Mesenchymal stem cell (in vitro differentiated cells and primary cell): Measurements from ENCODE around the gene MASP2.
"Not testable (repeated sequence)": the region's sequence is repeated elsewhere in the genome, so short reads cannot be mapped to it uniquely, and the experiment has no call there.

Source experiments
- DNase-seq: peaks from one replicate; pipeline ENCODE4 v3.0.0-alpha.2; 2013
- H2AFZ ChIP-seq: one replicate; pipeline ENCODE4 v1.6.1; 2013; ENCODE audit warnings: low read depth, mild to moderate bottlenecking, control low read depth, inconsistent platforms, low read length, moderate library complexity
- H2AK5ac ChIP-seq: 2 replicates; pipeline ENCODE4 v1.6.1; 2013; ENCODE audit warnings: low read length, moderate library complexity, mild to moderate bottlenecking, inconsistent platforms; ENCODE audit not compliant: severe bottlenecking
- H2BK120ac ChIP-seq: one replicate; pipeline ENCODE4 v1.6.1; 2013; ENCODE audit warnings: low read depth, mild to moderate bottlenecking, inconsistent platforms, low read length, moderate library complexity
- H2BK12ac ChIP-seq, 2 experiments: one replicate each; pipeline ENCODE4 v1.6.1; 2013; ENCODE audit warnings: inconsistent platforms in 2 of 2, low read length in 2 of 2, mild to moderate bottlenecking in 2 of 2, moderate library complexity in 2 of 2, control low read depth in 1 of 2
- H2BK15ac ChIP-seq: one replicate; pipeline ENCODE4 v1.6.1; 2013; ENCODE audit warnings: mild to moderate bottlenecking, low read depth, inconsistent platforms; ENCODE audit not compliant: poor library complexity, severe bottlenecking
- H2BK5ac ChIP-seq: 2 replicates; pipeline ENCODE4 v1.6.1; 2013; ENCODE audit warnings: low read depth, mild to moderate bottlenecking, low read length, control low read depth, inconsistent platforms; ENCODE audit not compliant: poor library complexity, severe bottlenecking
- H3K14ac ChIP-seq, 2 experiments: one replicate each; pipeline ENCODE4 v1.6.1; 2013; ENCODE audit warnings: inconsistent platforms in 2 of 2, low read length in 2 of 2, control low read depth in 1 of 2, mild to moderate bottlenecking in 1 of 2, moderate library complexity in 1 of 2
- H3K18ac ChIP-seq, 2 experiments: one replicate each; pipeline ENCODE4 v1.6.1; 2013; ENCODE audit warnings: inconsistent platforms in 2 of 2, low read length in 2 of 2, control low read depth in 1 of 2, low read depth in 1 of 2, mild to moderate bottlenecking in 1 of 2
- H3K23ac ChIP-seq, 2 experiments: one replicate each; pipeline ENCODE4 v1.6.1; 2013; ENCODE audit warnings: inconsistent platforms in 2 of 2, low read length in 2 of 2, mild to moderate bottlenecking in 2 of 2, moderate library complexity in 2 of 2, control low read depth in 1 of 2
- H3K27ac ChIP-seq: 2 replicates; pipeline ENCODE4 v1.5.1; 2013; ENCODE audit warnings: mild to moderate bottlenecking, moderate library complexity, low read length, control low read depth, inconsistent platforms; ENCODE audit not compliant: poor library complexity, severe bottlenecking
- H3K27me3 ChIP-seq, 2 experiments: 2 replicates each; pipeline versions ENCODE4 v1.6.1 to v1.7.0; 2013; ENCODE audit warnings: low read length in 2 of 2, mild to moderate bottlenecking in 2 of 2, moderate library complexity in 2 of 2, control low read depth in 1 of 2, inconsistent platforms in 1 of 2; ENCODE audit not compliant: control insufficient read depth in 1 of 2, insufficient read depth in 1 of 2
- H3K36me3 ChIP-seq, 2 experiments: 2 replicates each; pipeline versions ENCODE4 v1.6.1 to v1.7.0; 2013; ENCODE audit warnings: low read length in 2 of 2, control low read depth in 1 of 2, inconsistent platforms in 1 of 2, low read depth in 1 of 2, mild to moderate bottlenecking in 1 of 2; ENCODE audit not compliant: insufficient read depth in 2 of 2, control insufficient read depth in 1 of 2
- H3K4ac ChIP-seq, 2 experiments: one replicate each; pipeline ENCODE4 v1.6.1; 2013; ENCODE audit warnings: inconsistent platforms in 2 of 2, low read length in 2 of 2, mild to moderate bottlenecking in 2 of 2, moderate library complexity in 2 of 2, control low read depth in 1 of 2, low read depth in 1 of 2
- H3K4me1 ChIP-seq: 2 replicates; pipeline ENCODE4 v1.6.1; 2013; ENCODE audit warnings: low read depth, low read length, control low read depth; ENCODE audit not compliant: control insufficient read depth, insufficient read depth
- H3K4me2 ChIP-seq: 2 replicates; pipeline ENCODE4 v1.6.1; 2013; ENCODE audit warnings: low read length, mild to moderate bottlenecking, inconsistent platforms; ENCODE audit not compliant: poor library complexity, severe bottlenecking
- H3K4me3 ChIP-seq, 2 experiments: 2 replicates each; pipeline versions ENCODE4 v1.5.1 to v1.7.0; 2013; ENCODE audit warnings: low read length in 2 of 2, mild to moderate bottlenecking in 2 of 2, control low read depth in 1 of 2, low read depth in 1 of 2; ENCODE audit not compliant: insufficient read depth in 1 of 2
- H3K79me1 ChIP-seq: replicated peaks from 2 replicates; pipeline ENCODE4 v1.6.1; 2013; ENCODE audit warnings: mild to moderate bottlenecking, control low read depth, low read length, inconsistent platforms; ENCODE audit not compliant: poor library complexity, severe bottlenecking
- H3K9ac ChIP-seq: 2 replicates; pipeline ENCODE4 v1.7.0; 2013; ENCODE audit warnings: mild to moderate bottlenecking, low read length, moderate library complexity
- H3K9me3 ChIP-seq: 2 replicates; pipeline ENCODE4 v1.7.0; 2013; ENCODE audit warnings: mild to moderate bottlenecking, low read length; ENCODE audit not compliant: control insufficient read depth
- H4K8ac ChIP-seq: one replicate; pipeline ENCODE4 v1.6.1; 2013; ENCODE audit warnings: inconsistent platforms, mild to moderate bottlenecking, low read length, moderate library complexity
- H4K91ac ChIP-seq: one replicate; pipeline ENCODE4 v1.6.1; 2013; ENCODE audit warnings: mild to moderate bottlenecking, low read length, inconsistent platforms
- WGBS: methylation state at CpG from one replicate; pipeline ENCODE4 v1.1.7; 2013; ENCODE audit warnings: mixed read lengths; 5-methylcytosine and 5-hydroxymethylcytosine counted together

MASP2 gene

GRCh38 chr1:11037019-11037739 is 9.9 kb downstream of the MASP2 start:
- not testable (repeated sequence) for H3K9me3 ChIP-seq, H2BK5ac ChIP-seq, H3K27ac ChIP-seq, H3K4me2 ChIP-seq, H3K18ac ChIP-seq, H3K36me3 ChIP-seq, H3K14ac ChIP-seq, H3K4ac ChIP-seq, H4K8ac ChIP-seq, H3K23ac ChIP-seq, DNase-seq, H3K4me1 ChIP-seq, H2BK15ac ChIP-seq, H3K4me3 ChIP-seq, H2BK120ac ChIP-seq, H2AK5ac ChIP-seq, H4K91ac ChIP-seq, H3K9ac ChIP-seq, H2AFZ ChIP-seq, H3K79me1 ChIP-seq, H2BK12ac ChIP-seq
- peaks cover 12 to 26% of the 10 kb centered on the region in 2 experiments for H3K27me3 ChIP-seq
- 60% methylated on average over 14 of the region's 18 CpGs for WGBS

GRCh38 chr1:11031624-11032262 is 15.3 kb downstream of the MASP2 start:
- Histone ChIP-seq H2BK15ac (no peak overlapping the region), H2BK12ac (no peak overlapping the region), H3K36me3 (peaks cover 13 to 31% of the 10 kb centered on the region in 2 experiments), H3K23ac (no peak overlapping the region), H3K4ac (no peak overlapping the region), H3K4me2 (no peak overlapping the region), H3K79me1 (no peaks in the 10 kb centered on the region), H3K18ac (no peak overlapping the region), H3K27me3 (peaks cover 0 to 3% of the 10 kb centered on the region in 2 experiments), H2BK5ac (no peak overlapping the region), H2AFZ (no peak overlapping the region), H3K9me3 (no peaks in the 10 kb centered on the region), H2AK5ac (no peak overlapping the region), H3K4me3 (no peak overlapping the region), H3K9ac (no peak overlapping the region), H3K27ac (no peak overlapping the region), H3K14ac (no peak overlapping the region), H3K4me1 (no peaks in the 10 kb centered on the region), H4K8ac (no peak overlapping the region), H4K91ac (no peak overlapping the region), H2BK120ac (no peak overlapping the region)
- WGBS, result 100% methylated on average over 6 of the region's 10 CpGs
- DNase-seq, result no peak

- no peaks in the 10 kb centered on the region for H3K79me1 ChIP-seq
- H2BK120ac ChIP-seq, result no peak overlapping the region
- H4K8ac ChIP-seq, result no peak overlapping the region
- no peak overlapping the region for H2BK12ac ChIP-seq
- no peak overlapping the region for H4K91ac ChIP-seq
- 97% methylated on average over 9 of the region's 9 CpGs for WGBS
- H2BK15ac ChIP-seq, result no peak overlapping the region
- H3K4me1 ChIP-seq, result no peaks in the 10 kb centered on the region
- no peak overlapping the region for H2BK5ac ChIP-seq
- no peak overlapping the region for H3K14ac ChIP-seq
- no peak overlapping the region for H3K18ac ChIP-seq
- DNase-seq, result no peak
- H3K27ac ChIP-seq, result no peak overlapping the region
- H2AFZ ChIP-seq, result no peak overlapping the region
- no peak overlapping the region for H3K9ac ChIP-seq
- H3K4ac ChIP-seq, result no peak overlapping the region
- no peaks in the 10 kb centered on the region for H3K9me3 ChIP-seq
- H3K23ac ChIP-seq, result no peak overlapping the region
- no peak overlapping the region for H2AK5ac ChIP-seq
- no peak overlapping the region for H3K4me3 ChIP-seq
- H3K4me2 ChIP-seq, result no peak overlapping the region
- H3K36me3 ChIP-seq, result peaks cover 16 to 40% of the 10 kb centered on the region in 2 experiments
- H3K27me3 ChIP-seq, result no peaks in the 10 kb centered on the region
These were observed 16.2 kb downstream of the MASP2 start for GRCh38 chr1:11030865-11031264.

- Histone ChIP-seq H3K4ac (no peak overlapping the region), H4K8ac (no peak overlapping the region), H2BK5ac (no peak overlapping the region), H3K4me2 (no peak overlapping the region), H2AK5ac (no peak overlapping the region), H3K27me3 (no peaks in the 10 kb centered on the region), H2BK12ac (no peak overlapping the region), H3K4me1 (no peaks in the 10 kb centered on the region), H3K23ac (no peak overlapping the region), H3K9ac (no peak overlapping the region), H3K27ac (no peak overlapping the region), H3K18ac (no peak overlapping the region), H2AFZ (no peak overlapping the region), H3K36me3 (peaks cover 19 to 69% of the 10 kb centered on the region in 2 experiments), H2BK120ac (no peak overlapping the region), H3K14ac (no peak overlapping the region), H3K4me3 (no peak overlapping the region), H3K79me1 (peaks cover 1% of the 10 kb centered on the region), H3K9me3 (no peaks in the 10 kb centered on the region), H2BK15ac (no peak overlapping the region), H4K91ac (no peak overlapping the region)
- no peak for DNase-seq
- 100% methylated on average over 3 of the region's 3 CpGs for WGBS
These were observed 19.0 kb downstream of the MASP2 start for GRCh38 chr1:11028018-11028417.
